ENCODE results near the gene GOLIM4.
"Not testable (repeated sequence)": the region's sequence is repeated elsewhere in the genome, so short reads cannot be mapped to it uniquely, and the experiment has no call there.

Gene GOLIM4

GRCh38 chr3:168021737-168022450 is 73.8 kb downstream of the GOLIM4 start:
- H3K4me3 ChIP-seq: no peak overlapping the region
- DNase-seq (ENCODE audit: low spot score): no peak
- no peak overlapping the region for H3K27ac ChIP-seq
- TF ChIP-seq CTCF (IDR thresholded peaks at IDR 0.05): no peak

- not testable (repeated sequence) for H3K27ac ChIP-seq; DNase-seq (ENCODE audit: low spot score); H3K4me3 ChIP-seq
Measured at GRCh38 chr3:168011280-168011679, 84.4 kb downstream of the GOLIM4 start.

- no peak overlapping the region for H3K4me3 ChIP-seq
- no peak overlapping the region for H3K27ac ChIP-seq
- DNase-seq (ENCODE audit: low spot score): no peak
- TF ChIP-seq CTCF (IDR thresholded peaks at IDR 0.05): no peak
Measured at GRCh38 chr3:168006584-168006983, 89.1 kb downstream of the GOLIM4 start.

GRCh38 chr3:168003911-168004310 is 91.8 kb downstream of the GOLIM4 start:
- no peak for TF ChIP-seq CTCF (IDR thresholded peaks at IDR 0.05)
- Histone ChIP-seq H3K4me3 (no peak overlapping the region), H3K27ac (no peak overlapping the region)
- no peak for DNase-seq (ENCODE audit: low spot score)

- no peak for TF ChIP-seq CTCF (IDR thresholded peaks at IDR 0.05)
- no peak for DNase-seq (ENCODE audit: low spot score)
- no peak overlapping the region for H3K27ac ChIP-seq
Measured at GRCh38 chr3:168002786-168003368, 92.8 kb downstream of the GOLIM4 start.

GRCh38 chr3:168001244-168001643 is 94.5 kb downstream of the GOLIM4 start:
- no peak overlapping the region for H3K4me3 ChIP-seq
- no peak for TF ChIP-seq CTCF (IDR thresholded peaks at IDR 0.05)
- H3K27ac ChIP-seq: no peak overlapping the region
- no peak for DNase-seq (ENCODE audit: low spot score)

More at GRCh38 chr3:168002786-168003368, 92.8 kb downstream of the GOLIM4 start:
- no peak overlapping the region for H3K4me3 ChIP-seq

GRCh38 chr3:167998253-167998652 is 97.5 kb downstream of the GOLIM4 start:
- H3K4me3 ChIP-seq: no peak overlapping the region
- DNase-seq (ENCODE audit: low spot score): no peak
- no peak for TF ChIP-seq CTCF (IDR thresholded peaks at IDR 0.05)
- no peak overlapping the region for H3K27ac ChIP-seq

All from coronary artery (tissue), 2 donors.